Measurements from ENCODE around the gene USP47.
"Not testable (repeated sequence)": the region's sequence is repeated elsewhere in the genome, so short reads cannot be mapped to it uniquely, and the experiment has no call there.

Gene USP47

DNA sequence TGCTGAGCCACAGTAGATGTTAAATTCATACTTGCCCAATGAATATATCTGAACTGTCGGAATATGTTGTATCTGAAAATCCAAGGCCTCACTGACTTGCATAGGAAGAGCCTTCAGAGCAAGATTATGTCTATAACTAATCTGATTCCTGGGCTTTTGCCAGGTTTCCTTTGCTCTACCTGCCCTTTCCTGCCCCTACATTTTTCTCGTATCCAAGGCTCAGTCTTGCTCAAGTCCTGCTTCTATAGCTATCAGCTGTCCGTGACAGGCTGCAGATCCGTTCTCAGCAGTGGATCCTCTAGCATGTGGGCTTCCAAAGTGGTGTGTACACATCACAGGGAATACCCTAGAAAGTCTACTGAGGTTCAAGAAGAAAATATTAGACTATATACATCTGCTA is 18.8 kb upstream of the USP47 start:
- DNase-seq (ENCODE audit: low spot score) = no peak

DNA sequence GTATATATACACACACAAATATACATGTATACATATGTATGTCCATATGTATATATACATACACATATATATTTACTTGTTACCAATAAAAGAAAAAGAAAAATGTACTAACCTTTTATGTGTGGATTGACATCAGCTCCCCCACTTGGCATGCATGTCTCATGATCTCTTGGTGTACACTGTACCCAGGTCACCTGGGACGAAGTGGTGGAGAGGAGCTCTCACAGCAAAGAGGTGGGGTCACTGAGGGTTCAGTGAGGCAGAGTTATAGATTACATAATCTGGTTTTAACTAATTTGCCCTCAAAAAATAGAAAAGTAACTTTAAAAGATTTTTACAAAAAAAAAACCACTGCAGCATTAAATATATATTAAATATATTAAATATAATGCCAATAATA is 15.5 kb upstream of the USP47 start:
- no peak for DNase-seq (ENCODE audit: low spot score)

DNA sequence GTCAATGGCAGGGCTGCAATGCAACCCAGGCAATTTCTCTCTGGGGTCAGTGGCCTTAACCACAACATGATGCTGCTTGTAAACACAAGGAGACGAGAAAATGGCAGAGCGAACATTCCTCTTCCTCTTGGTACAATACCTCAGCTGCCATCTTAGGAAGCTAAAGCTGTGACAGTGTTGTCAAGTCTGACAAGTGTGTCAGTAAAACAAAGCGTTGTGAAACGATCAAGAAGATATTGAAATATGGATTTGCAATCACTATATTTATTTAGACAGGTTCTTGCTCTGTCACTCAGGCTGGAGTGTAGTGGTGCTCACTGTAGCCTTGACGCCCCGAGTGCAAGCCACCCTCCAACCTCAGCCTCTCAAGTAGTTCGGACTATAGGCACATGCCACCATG is 14.5 kb upstream of the USP47 start:
- DNase-seq (ENCODE audit: low spot score) = no peak

DNA sequence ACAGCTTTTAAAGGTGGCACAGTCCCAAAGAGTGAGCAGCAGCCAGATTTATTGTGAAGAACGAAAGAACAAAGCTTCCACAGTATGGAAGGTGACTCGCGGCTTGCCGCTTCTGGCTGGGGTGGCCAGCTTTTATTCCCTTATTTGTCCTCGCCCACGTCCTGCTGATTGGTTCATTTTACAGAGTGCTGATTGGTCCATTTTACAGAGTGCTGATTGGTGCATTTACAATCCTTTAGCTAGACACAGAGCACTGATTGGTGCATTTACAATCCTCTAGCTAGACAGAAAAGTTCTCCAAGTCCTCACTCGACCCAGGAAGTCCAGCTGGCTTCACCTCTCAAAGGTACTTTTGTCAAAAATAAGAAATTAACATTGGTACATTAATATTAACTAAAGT is 10.4 kb upstream of the USP47 start:
- not testable (repeated sequence) for DNase-seq (ENCODE audit: low spot score)

DNA sequence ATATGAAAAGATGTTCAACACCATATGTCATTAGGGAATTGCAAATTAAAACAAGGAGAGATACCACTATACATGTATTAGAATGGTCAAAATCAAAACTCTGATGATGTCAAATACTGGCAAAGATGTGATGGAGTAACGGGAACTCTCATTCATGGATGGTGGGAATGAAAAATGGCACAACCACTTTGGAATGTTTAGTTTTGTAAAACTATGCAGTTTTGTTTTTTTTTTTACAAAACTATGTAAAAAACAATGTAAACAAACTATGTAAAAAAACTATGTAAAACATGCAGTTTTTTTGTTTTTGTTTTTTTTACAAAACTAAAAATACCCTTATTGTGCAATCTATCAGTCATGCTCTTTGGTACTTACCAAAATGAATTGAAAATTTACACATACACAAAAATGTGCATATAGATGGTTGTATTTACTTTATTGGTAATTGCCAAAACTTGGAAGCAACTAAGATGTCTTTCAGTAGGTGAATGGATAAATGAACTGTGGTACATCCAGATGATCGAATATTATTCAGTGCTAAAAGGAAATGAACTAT is 5.0 kb upstream of the USP47 start:
- no peak for DNase-seq (ENCODE audit: low spot score)

DNA sequence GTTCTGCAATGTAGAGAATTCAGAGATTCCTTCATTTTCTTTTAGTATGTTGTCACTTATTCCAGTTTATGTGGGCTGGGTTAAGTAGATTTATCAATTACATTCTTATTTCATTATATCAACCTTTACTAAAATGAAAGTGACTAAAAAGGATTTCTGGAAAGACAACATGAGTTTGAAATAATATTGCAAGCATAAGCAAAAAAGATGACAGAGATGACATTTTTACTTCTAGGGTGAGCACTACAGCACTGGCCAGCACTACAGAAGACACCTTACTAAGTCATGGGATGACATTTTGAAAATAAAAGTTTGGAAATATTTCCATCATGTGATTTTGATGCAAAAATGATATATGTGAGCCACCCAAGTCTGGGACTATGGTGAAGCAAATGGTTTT is 2.1 kb upstream of the USP47 start:
- no peak for DNase-seq (ENCODE audit: low spot score)

DNA sequence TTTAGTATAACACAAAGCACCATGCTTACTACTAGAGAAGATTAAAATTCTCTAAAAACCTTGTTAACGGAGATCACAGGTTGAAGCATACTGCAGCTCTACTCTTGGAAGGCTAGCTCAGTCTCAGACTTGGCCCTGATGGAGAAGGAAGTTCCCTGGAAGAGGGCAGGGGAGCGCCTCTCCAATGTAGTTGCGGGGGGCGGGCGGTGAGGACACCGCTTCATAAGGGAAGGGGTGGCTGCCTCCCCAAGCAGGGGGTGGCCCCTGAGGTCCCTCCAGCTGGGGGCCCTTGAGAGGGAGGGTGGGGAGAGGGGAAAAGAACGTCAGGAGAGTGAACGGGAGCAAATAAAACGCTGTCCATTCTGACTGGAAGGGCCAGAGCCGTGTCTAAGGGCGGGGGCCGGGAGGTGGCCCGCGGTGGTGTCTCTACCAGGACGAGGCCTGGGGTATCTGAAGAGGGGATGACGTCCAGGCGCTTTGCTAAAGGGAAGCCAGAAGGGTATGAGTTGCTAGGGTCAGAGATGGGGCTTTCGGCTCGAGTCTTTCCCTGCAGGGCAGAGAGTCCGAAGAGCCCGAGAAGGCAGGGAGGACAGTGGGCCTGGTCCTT is 553 bp upstream of the USP47 start:
- peak; percentile 27 for DNase-seq (ENCODE audit: low spot score)

DNA sequence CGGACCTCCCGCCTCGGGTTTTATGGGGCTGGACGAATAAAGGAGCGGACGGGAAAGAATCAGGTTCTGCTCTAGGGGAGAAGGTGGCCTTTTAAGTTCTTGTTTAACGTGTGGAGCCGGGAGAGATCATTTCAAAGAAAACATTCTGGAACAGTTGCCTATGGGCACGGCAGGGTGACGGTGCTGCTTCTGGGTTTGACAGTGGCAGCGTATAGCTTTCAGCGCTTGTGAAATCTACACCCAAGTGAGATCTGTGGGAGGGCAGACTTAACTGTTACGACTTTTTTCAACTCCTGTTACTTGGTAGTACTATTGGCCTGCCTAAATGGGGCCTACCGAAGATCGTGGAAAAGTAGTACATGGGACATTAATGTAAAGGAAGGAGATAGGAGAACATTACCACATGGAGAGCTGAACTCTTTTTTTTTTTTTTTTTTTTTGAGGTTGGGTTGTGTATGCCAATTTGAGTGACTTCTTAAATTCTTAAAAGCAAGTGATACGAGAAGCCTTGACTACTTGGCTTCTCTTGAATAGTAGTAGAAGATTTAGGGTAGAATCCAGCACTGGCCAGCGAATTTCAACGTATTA is 743 bp downstream of the USP47 start:
- DNase-seq (ENCODE audit: low spot score) = peak; percentile 59

DNA sequence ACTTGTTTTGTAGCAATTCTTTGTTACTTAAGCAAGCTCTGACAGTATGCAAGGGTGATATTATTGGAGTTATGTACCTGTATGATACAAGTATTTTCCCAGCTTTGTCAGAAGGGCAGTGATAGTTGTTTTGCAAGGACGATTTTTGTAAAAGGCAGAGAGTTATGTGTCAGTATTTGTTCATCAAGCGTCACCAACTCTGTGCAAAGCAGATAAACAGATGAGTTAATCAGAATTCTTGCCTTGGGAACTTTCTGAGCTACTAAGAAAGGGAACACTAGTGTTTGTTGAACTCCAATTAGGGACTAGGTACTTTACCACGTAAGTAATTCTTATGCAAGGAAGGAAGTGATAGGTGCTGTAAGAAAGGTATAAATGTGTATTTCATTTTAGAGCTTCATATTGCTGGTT is 1.4 kb downstream of the USP47 start:
- peak; percentile 32 for DNase-seq (ENCODE audit: low spot score)

DNA sequence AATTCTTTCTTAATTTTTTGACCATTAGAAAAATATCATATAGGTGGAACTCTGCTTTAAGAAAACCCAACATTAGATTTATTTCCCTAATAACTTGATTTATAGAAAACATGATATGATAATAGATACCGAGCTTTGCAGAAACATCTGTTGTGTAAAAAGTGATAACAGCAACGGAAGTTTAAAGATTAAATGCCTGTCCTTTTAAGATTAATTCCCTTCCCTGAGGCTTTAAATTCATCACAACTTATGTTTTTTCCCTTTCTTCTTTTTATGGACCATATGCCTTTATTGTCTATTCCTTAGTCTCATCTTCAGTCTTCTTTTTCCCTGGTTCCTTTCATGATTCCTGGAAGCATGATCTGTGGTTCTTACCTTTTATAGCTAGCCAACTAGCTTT is 1.9 kb downstream of the USP47 start:
- DNase-seq (ENCODE audit: low spot score) = no peak

DNA sequence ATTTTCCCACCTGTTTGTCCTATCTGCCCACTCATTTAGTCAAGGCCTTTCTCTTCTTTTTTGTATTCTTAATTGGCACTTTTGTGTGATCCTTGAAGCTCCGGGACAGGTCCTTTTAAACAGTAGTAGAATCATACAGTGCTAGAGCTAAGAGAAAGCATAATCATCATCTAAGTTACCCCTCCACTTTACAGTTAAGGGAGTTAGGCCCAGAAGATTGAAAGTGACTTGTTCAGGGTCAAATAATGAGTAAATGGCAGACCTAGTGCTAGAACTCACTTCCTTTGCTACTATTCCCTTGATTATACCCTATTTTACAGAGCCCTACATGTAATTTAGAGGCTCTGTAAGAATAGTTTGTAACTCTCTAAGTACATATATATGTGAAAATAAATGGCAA is 2.5 kb downstream of the USP47 start:
- no peak for DNase-seq (ENCODE audit: low spot score)

DNA sequence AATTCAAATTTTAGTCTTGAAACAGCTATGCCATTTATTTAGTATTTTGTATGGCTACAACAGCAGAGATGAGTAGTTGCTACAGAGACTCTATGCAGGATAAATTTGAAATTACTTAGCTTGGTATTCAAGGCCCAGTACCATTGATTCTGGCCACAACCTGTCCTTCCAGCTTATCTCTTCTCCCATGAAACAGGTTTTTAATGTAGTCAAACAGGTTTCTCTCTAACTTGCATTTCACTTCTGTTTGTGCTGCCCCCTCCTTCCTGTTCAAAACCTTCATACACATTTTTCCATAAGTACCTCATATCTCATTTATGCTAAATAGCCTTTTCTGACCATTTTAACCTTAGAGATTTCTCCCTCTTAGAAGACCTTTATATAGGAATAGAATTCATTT is 3.3 kb downstream of the USP47 start:
- DNase-seq (ENCODE audit: low spot score) = no peak

DNA sequence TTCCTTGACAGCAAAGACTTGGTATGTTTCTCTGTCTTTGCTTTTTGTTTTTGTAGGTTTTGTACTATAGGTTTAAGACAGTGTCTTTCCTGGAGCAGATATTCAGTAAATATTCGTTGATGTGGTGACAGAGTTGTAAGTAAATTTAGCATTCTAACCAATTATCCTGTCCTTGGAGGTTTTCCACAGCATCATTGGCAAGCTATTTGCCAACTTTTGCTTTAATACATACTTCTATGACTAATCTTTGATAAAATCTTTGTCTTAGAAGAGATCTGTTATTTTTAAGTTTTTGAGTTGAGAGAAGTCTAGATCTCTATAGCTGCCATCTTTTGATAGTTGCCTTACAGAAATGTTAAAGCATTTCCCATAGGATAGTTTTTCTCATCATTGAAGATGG is 3.8 kb downstream of the USP47 start:
- DNase-seq (ENCODE audit: low spot score) = no peak

DNA sequence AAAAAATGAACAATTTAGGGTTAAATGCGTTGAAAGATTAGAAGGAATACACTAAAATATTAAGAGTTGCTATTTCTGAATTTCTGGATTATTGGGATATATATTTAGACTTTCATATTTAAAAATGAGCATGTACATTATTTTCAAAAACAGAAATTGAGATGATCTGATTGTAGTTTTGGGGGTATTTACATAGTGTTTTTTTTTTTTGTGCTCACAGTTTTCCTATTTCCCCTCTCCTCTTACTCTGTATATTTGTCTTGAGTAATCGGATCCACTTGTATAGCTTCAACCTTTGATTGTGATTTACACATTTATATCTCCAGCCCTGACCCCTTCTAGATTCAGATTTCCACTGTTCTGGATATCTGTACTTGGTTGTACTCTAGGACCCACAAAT is 5.3 kb downstream of the USP47 start:
- DNase-seq (ENCODE audit: low spot score) = no peak

DNA sequence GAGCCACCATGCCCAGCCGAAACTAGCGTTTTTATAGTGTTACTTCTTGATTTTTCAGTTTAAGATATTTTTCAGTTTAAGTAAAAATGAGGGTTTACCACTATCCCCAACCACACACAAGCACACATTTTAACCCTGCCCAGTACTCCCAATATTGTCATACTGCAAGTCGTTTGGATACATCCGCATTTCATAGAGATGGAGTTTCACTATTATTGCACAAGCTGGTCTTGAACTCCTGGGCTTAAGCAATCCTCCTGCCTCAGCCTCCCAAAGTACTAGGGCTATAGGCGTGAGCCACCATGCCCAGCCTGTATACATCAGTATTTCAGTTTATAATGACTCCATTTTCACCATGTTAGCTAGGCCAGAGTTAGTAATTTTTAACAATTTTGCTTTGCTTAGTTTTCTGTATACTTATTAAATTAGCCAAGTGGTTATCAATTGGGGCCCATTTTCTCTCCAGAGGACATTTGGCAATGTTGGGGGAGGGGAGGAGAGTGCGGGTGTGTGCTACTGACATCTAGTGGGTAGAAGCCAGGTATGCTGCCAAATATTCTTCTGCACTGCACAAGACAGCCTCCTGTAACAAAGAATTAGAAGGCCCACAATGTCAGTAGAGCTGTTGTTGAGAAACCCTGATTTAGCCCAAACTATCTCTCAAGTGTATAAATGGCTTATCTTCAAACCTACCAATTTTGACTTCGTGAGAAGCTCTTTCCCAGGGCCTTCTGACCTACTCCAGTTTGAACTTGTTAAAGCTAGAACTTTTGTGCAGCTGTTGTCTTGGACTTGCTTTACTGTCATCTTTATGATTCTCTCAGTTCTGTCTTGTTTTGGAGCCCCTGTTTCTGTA is 7.3 kb downstream of the USP47 start:
- no peak for DNase-seq (ENCODE audit: low spot score)

DNA sequence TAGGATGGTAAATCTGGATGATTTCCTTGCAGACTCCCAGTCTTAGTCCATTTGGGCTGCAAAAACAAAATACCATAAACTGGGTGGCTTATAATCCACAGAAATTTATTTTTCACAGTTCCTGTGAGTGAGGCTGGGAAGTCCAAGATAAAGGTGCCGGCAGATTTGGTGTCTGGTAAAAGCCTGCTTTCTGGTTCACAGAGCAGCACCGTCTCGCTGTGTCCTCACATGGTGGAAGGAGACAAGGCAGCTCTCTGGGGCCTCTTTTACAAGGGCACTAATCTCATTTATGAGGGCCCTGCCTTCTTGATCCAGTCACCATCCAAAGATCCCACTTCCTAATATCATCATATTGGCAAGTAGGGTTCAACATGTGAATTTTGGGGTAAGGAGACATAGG is 8.9 kb downstream of the USP47 start:
- no peak for DNase-seq (ENCODE audit: low spot score)

DNA sequence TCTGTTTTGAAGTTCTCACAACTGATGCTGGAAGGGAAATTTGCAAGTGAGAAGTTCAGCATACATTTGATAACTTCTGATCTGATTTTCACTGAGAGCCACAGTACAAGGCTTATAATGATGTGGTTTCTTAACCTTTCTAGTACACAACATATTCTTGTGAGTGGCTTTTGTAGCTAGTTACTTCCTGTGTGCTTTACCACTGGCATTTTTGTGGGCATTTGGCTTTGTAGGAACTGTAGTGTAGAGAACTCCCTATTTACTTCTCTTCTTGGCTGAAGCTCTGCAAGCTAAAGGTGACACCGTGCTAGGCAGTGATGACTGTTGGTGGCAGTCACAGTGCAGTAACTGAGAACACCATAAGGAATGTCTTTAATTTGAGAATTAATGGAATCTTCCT is 14.9 kb downstream of the USP47 start:
- DNase-seq (ENCODE audit: low spot score) = no peak

DNA sequence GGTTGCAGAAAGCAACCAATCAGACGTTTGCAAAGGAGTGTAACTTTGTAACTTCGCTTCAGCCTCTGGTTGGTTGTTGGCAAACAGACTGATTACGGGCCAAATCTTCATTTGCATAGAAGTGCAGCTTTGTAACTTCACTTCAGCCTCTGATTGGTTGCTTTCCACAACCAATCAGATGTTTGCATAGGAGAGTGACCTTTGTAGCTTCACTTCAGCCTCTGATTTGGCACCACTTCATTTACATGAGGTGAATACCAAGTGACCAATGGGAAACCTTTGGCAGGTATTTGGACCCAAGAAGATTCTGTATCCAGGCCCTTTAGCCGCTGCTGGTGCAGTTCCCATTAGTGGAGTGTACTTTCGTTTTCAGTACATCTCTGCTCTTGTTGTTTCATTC is 16.0 kb downstream of the USP47 start:
- no peak for DNase-seq (ENCODE audit: low spot score)

DNA sequence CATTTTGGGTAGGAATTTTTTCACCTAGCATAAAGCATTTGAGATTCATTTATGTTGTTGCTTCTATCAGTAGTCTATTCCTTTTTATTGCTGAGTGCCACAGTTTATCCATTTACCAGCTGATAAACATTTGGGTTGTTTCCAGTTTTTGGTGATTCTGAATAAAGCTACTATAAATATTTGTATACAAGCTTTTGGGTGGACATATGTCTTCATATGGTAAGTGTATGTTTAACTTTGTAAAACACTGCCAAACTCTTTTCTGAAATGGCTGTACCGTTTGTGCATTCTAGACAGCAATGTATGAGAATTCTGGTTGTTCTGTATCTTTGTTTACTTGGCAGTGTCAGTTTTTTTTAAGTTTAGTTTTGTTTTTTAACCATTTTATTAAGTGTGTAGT is 16.9 kb downstream of the USP47 start:
- DNase-seq (ENCODE audit: low spot score) = no peak

DNA sequence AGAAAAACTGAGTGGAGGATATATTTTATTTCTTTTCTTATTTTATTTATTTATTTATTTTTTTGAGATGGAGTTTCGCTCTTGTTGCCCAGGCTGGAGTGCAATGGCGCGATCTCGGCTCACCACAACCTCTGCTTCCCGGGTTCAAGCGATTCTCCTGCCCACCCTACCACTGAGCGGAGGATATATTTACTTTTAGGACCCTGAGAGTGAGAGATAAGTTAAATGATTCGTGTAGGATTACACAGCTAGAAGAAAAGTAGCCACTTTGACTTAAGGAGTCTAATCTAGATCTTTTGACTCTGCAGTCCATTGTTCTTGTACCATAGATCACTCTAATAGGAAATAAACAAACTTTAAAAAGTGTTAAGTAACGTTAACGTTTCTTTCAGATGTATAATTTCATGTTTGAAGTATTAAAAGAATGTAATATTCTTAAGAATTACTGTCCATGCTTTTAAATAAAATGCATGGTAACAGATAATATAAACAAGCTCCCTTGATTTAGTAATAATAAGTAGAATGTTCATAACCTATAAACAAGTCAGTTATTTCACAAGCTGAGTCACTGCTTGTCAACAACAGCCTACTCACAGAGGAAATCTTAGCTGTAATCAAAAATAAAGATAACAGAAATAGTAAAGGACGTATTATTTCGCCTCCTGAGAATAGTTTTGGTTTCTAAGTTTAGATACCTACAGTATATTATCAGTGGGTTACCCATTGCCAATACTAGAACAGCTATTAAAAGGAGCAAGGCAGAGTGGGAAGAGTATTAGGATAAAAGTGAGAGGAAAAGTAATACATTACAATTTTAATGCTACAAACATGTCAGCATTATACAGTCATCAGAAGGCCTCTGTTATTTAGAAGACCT is 18.6 kb downstream of the USP47 start:
- no peak for DNase-seq (ENCODE audit: low spot score)

DNA sequence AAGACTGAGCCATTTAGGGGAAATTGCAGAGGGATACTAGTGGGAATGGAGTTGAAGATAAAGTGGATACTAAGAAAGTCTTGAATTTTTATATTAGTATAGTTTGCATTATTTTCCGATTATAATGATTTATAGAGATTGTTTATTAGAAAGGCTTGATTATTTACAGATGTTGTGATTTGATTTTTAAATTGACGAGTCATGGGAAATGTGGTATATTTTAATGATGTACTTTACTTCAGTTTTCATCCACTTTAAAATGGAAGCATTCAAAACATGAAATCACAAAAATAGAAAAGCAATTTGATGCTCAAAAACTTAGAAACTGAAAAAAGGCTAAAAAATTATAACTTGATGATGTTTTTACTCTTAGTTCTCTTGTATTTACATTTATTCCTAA is 21.2 kb downstream of the USP47 start:
- DNase-seq (ENCODE audit: low spot score) = no peak

DNA sequence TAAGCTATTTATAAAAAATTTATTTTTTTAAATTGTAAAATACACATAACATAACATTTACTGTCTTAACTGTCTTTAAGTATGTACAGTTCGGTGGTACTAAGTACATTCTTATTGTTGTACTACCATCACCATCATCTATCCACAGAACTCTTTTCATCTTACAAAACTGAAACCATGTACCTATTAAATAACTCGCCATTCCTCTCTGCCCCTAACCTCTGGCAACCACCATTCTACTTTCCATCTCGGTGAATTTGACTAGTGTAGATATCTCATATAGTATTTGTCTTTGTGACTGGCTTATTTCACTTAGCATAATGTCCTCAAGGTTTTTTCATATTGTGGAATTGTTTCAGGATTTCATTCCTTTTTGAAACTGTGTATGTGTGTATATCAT is 22.6 kb downstream of the USP47 start:
- DNase-seq (ENCODE audit: low spot score) = no peak

Measured in hepatic stellate cell (primary cell).